GM19397 (cell line): ENCODE results near the gene PYROXD2.

Experiments used
- ATAC-seq: cut with Tn5 transposase; IDR thresholded peaks from one replicate; pipeline ENCODE4 v1.9.1; 2021; ENCODE audit warnings: mild to moderate bottlenecking, moderate library complexity; ENCODE audit not compliant: unreplicated experiment

The PYROXD2 gene

GRCh38 chr10:98416606-98417388, 1.8 kb upstream of the PYROXD2 start:
- ATAC-seq, result no peak

- ATAC-seq, result no peak
Observed at GRCh38 chr10:98415731-98416119, 743 bp upstream of the PYROXD2 start.

GRCh38 chr10:98414578-98414931, 427 bp downstream of the PYROXD2 start:
- no peak for ATAC-seq

- ATAC-seq, result no peak
Observed at GRCh38 chr10:98411768-98412167, 3.2 kb downstream of the PYROXD2 start.

- ATAC-seq, result no peak
Observed at GRCh38 chr10:98411166-98411565, 3.8 kb downstream of the PYROXD2 start.

- ATAC-seq, result no peak
Observed at GRCh38 chr10:98410759-98411158, 4.2 kb downstream of the PYROXD2 start.

- no peak for ATAC-seq
Observed at GRCh38 chr10:98410135-98410743, 4.7 kb downstream of the PYROXD2 start.

- ATAC-seq, result no peak
Observed at GRCh38 chr10:98408799-98409198, 6.2 kb downstream of the PYROXD2 start.

- ATAC-seq, result no peak
Observed at GRCh38 chr10:98407744-98408241, 7.2 kb downstream of the PYROXD2 start.

GRCh38 chr10:98407017-98407743, 7.8 kb downstream of the PYROXD2 start:
- ATAC-seq, result no peak

GRCh38 chr10:98405422-98405821, 9.6 kb downstream of the PYROXD2 start:
- ATAC-seq, result no peak

GRCh38 chr10:98404571-98405359, 10.2 kb downstream of the PYROXD2 start:
- no peak for ATAC-seq

- no peak for ATAC-seq
Observed at GRCh38 chr10:98403812-98404504, 11.0 kb downstream of the PYROXD2 start.

- no peak for ATAC-seq
Observed at GRCh38 chr10:98402931-98403718, 11.9 kb downstream of the PYROXD2 start.

- no peak for ATAC-seq
Observed at GRCh38 chr10:98402478-98402877, 12.5 kb downstream of the PYROXD2 start.

GRCh38 chr10:98400482-98400881, 14.5 kb downstream of the PYROXD2 start:
- ATAC-seq, result no peak

- no peak for ATAC-seq
Observed at GRCh38 chr10:98399784-98400183, 15.2 kb downstream of the PYROXD2 start.

- no peak for ATAC-seq
Observed at GRCh38 chr10:98397089-98397600, 17.8 kb downstream of the PYROXD2 start.
